Cardiac atrium fibroblast (primary cell): ENCODE data around the gene UBE2G2. TPM values are rescaled to one million over a fixed set of nuclear protein-coding genes. Genes with fewer than 3 reads are reported as not detected.

ENCODE experiments used
- total RNA-seq: library from RNA; depleted of rRNA; stranded (reverse); fragments of >200 nt; gene quantifications from 2 replicates; pipeline ENCODE4 v1.2.3, GENCODE V29; 2015

Gene UBE2G2
- total RNA-seq: 33.4 and 43.9 TPM in 2 replicates

DNA sequence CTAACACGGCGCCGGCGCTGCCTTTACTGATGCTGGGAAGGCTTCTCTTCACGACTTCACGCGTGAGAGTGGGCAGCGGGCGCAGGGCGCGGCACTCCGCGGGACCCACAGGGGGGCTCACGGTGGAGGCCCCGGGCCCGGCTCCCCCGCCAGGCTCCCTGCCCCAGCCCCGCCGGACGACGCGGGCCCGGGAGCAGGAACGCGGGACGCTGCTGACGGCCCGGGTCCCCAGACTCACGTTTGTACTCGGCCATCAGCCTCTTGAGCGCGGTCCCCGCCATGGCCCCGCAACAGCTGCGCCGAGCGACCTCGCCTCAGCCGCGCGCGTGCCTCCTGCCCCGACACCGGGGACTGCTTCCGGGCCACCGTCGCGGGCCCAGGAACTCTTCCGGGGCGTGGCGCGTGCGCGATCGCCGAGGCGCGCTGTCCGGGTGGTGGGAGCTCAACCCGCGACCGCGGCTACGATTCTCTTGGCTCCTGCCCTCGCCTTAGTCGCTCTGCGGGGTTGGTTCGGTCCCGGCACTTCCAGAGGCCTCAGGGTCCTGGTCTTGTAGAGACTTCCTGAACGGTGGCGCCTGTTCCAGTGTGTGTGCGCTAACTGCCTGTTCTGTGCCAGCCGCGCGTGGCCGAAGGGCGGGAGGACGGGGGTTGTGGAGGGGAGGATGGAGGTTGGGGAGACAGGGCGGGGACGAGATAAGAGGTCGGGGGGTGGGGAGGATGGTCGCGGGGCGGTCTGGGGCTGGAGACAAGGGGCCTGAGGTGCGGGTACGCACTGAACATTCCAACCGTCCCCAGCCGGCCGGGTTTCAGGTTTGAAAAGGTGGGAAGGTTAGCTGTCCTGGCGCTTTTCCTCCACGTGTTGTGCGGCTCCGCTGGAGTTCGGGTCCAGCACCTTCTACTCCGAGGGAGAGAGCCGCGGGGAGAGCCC lies at the start of gene UBE2G2:
Gene UBE2G2, minus strand, starts transcription at position 353 of the 928 bp plus-strand sequence. Its CDS starts 72 bp downstream, at position 281.

DNA sequence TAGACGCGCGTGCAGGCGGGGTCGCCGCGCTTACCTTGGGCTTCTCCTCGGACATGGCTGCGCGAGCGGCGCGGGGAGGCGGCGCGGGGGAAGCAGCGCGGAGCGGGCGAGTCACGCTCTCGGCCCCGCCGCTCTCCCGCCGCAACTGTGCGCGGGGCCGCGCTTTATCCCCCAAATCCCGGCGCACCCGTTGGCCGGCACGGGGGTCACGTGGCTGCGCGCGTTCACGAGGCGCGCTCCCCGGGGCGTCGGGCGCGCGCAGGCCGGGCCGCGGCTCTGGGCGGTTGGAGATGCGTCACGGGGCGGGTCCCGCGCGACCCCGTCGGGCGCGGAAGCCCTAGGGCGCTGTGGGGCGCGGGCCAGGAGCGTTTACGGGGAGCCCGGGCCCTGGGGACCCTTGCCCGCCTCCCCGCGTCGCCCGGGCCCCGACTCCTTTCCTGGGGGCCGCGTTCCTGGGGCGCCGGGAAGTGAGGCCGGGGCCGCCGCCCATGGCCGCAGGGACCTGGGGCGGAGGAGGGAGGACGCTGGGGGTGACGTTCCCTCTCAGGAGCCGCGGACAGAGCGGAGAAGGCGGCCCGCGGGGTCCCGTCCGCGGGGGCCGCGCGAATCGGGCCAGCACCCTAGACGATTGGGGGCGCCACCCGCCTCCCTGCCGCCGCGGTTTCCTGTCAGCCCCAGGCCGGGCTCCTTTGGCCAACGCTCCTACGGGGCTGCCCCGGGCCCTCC lies 16.5 kb upstream of the UBE2G2 start, which contains the start of gene SUMO3:
Gene SUMO3, minus strand, starts transcription at position 149 of the 726 bp plus-strand sequence. Its CDS starts 94 bp downstream, at position 55.

Other genes starting within 250 kb of the UBE2G2 start
- not detected in 2 replicates for gene KRTAP10-3, start 243.0 kb downstream of the UBE2G2 start, total RNA-seq
- not detected in 2 replicates for gene KRTAP10-4, start 228.1 kb downstream of the UBE2G2 start, total RNA-seq
- gene KRTAP10-5, start 221.2 kb downstream of the UBE2G2 start, total RNA-seq: not detected in 2 replicates
- gene KRTAP10-6, start 209.3 kb downstream of the UBE2G2 start, total RNA-seq: not detected in 2 replicates
- gene KRTAP10-7, start 201.2 kb downstream of the UBE2G2 start, total RNA-seq: not detected in 2 replicates
- gene KRTAP10-8, start 189.7 kb downstream of the UBE2G2 start, total RNA-seq: not detected in 2 replicates
- not detected in 2 replicates for gene KRTAP10-9, start 174.7 kb downstream of the UBE2G2 start, total RNA-seq
- gene KRTAP10-10, start 164.5 kb downstream of the UBE2G2 start, total RNA-seq: not detected in 2 replicates
- gene KRTAP10-11, start 155.4 kb downstream of the UBE2G2 start, total RNA-seq: not detected in 2 replicates
- gene KRTAP12-4, start 147.2 kb downstream of the UBE2G2 start, total RNA-seq: not detected in 2 replicates
- gene KRTAP12-3, start 143.9 kb downstream of the UBE2G2 start, total RNA-seq: not detected in 2 replicates
- not detected in 2 replicates for gene KRTAP12-2, start 134.9 kb downstream of the UBE2G2 start, total RNA-seq
- not detected in 2 replicates for gene KRTAP12-1, start 119.7 kb downstream of the UBE2G2 start, total RNA-seq
- not detected in 2 replicates for gene KRTAP10-12, start 104.6 kb downstream of the UBE2G2 start, total RNA-seq
- not detected in 2 replicates for gene TSPEAR, start 90.2 kb downstream of the UBE2G2 start, total RNA-seq
- 59.6 and 64.6 TPM in 2 replicates for gene SUMO3, start 16.2 kb upstream of the UBE2G2 start, total RNA-seq
- 292 and 302 TPM in 2 replicates for gene PTTG1IP, start 71.9 kb upstream of the UBE2G2 start, total RNA-seq
- gene ITGB2, start 119.1 kb upstream of the UBE2G2 start, total RNA-seq: 0.16 TPM in 1 of 2 replicates, not detected in the other
- gene SLX9, start 138.2 kb upstream of the UBE2G2 start, total RNA-seq: 20.9 and 22.9 TPM in 2 replicates